ENCODE measurements around the gene AOPEP.

Gene AOPEP

GRCh38 chr9:94680621-94681020, 45.9 kb upstream of the AOPEP start:
- Histone ChIP-seq H3K9me3 (ENCODE audit: control insufficient read depth, low read length) (no peaks in the 10 kb centered on the region), H3K36me3 (ENCODE audit: control insufficient read depth, insufficient read depth, low read length) (no peaks in the 10 kb centered on the region), H3K27me3 (ENCODE audit: control insufficient read depth, insufficient read depth, low read length) (no peaks in the 10 kb centered on the region), H3K9ac (no peak overlapping the region), H3K4me2 (ENCODE audit: low read length) (no peak overlapping the region), H3K4me1 (no peaks in the 10 kb centered on the region), H3K79me2 (no peaks in the 10 kb centered on the region), H2AFZ (no peak overlapping the region), H3K4me3 (ENCODE audit: low read depth, low read length) (no peak overlapping the region), H3K27ac (no peak overlapping the region)
- TF ChIP-seq, protein P1, sequence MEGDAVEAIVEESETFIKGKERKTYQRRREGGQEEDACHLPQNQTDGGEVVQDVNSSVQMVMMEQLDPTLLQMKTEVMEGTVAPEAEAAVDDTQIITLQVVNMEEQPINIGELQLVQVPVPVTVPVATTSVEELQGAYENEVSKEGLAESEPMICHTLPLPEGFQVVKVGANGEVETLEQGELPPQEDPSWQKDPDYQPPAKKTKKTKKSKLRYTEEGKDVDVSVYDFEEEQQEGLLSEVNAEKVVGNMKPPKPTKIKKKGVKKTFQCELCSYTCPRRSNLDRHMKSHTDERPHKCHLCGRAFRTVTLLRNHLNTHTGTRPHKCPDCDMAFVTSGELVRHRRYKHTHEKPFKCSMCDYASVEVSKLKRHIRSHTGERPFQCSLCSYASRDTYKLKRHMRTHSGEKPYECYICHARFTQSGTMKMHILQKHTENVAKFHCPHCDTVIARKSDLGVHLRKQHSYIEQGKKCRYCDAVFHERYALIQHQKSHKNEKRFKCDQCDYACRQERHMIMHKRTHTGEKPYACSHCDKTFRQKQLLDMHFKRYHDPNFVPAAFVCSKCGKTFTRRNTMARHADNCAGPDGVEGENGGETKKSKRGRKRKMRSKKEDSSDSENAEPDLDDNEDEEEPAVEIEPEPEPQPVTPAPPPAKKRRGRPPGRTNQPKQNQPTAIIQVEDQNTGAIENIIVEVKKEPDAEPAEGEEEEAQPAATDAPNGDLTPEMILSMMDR (IDR thresholded peaks at IDR 0.05) = no peak

DNA sequence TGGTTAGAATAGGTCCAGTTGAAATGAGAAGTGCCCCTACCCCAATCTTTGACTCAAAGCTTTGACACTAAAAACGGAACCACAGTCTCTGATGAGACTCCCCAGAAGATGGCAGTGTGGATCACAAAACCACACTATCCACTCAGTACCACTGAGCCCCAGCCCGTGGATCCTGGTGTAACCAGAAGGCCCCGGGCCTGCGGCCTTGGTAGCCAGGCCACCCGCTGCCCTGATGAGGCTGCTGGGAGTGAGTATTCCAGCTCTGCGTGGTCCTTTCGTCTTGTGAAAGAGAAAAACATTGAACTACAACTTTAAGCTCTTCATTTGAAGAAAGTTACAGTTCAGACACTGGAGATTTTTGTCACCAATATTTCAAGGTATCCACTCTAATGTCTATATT, 45.0 kb upstream of the AOPEP start:
- TF ChIP-seq, protein P1 (IDR thresholded peaks at IDR 0.05) = peak; percentile 60
- H3K4me3 ChIP-seq (ENCODE audit: low read depth, low read length) = no peak overlapping the region
- no peaks in the 10 kb centered on the region for H3K9me3 ChIP-seq (ENCODE audit: control insufficient read depth, low read length)
- no peaks in the 10 kb centered on the region for H3K79me2 ChIP-seq
- H3K9ac ChIP-seq = no peak overlapping the region
- H3K27ac ChIP-seq = no peak overlapping the region
- no peak overlapping the region for H3K4me2 ChIP-seq (ENCODE audit: low read length)
- H3K36me3 ChIP-seq (ENCODE audit: control insufficient read depth, insufficient read depth, low read length) = no peaks in the 10 kb centered on the region
- no peaks in the 10 kb centered on the region for H3K27me3 ChIP-seq (ENCODE audit: control insufficient read depth, insufficient read depth, low read length)
- H3K4me1 ChIP-seq = no peaks in the 10 kb centered on the region
- H2AFZ ChIP-seq = peak overlapping the region; percentile 92

DNA sequence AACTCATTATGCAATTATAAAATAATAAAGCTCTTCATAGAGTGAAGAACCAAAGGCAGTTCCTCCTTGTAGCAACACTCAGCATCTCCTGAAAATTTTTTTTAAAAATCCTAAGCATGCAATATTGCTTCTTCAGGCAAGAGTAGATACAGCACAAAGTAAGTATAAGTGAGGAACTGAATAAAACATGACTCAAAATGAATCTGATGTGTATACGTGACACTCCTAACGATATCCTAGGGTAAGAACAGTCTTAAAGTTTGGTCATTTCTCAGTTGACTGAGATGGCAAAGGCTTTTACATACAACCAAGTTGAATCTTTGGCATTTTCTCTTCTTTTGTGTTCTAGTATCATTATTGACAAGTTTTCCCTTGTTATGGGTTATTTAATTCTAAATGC, 41.1 kb upstream of the AOPEP start:
- no peak overlapping the region for H3K4me3 ChIP-seq (ENCODE audit: low read depth, low read length)
- H3K4me1 ChIP-seq = no peaks in the 10 kb centered on the region
- H3K27me3 ChIP-seq (ENCODE audit: control insufficient read depth, insufficient read depth, low read length) = no peaks in the 10 kb centered on the region
- H3K27ac ChIP-seq = no peak overlapping the region
- H3K79me2 ChIP-seq = no peaks in the 10 kb centered on the region
- H3K9me3 ChIP-seq (ENCODE audit: control insufficient read depth, low read length) = no peaks in the 10 kb centered on the region
- H3K36me3 ChIP-seq (ENCODE audit: control insufficient read depth, insufficient read depth, low read length) = no peaks in the 10 kb centered on the region
- H3K9ac ChIP-seq = no peak overlapping the region
- H3K4me2 ChIP-seq (ENCODE audit: low read length) = no peak overlapping the region
- H2AFZ ChIP-seq = no peak overlapping the region
- TF ChIP-seq, protein P1 (IDR thresholded peaks at IDR 0.05) = no peak

DNA sequence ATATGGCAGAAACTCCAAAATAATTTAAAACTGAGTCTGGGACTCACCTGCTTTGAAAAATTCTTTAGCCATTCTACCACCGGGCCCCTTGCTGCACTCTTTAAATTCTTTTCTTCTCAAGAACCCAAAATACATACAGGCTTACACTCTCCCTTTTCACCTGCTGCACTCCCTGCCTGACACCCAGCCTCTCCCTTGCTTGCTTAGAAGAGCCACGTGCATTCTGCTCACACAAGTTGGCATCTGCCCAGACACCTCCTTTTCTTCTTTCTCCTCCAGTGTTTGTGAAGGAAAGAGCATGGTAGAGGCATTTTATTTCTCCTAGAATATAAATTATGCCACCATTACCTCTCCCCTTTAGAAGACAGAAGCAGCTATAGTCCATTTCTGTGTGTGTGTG, 39.0 kb upstream of the AOPEP start:
- no peaks in the 10 kb centered on the region for H3K36me3 ChIP-seq (ENCODE audit: control insufficient read depth, insufficient read depth, low read length)
- H3K27ac ChIP-seq = no peak overlapping the region
- no peaks in the 10 kb centered on the region for H3K79me2 ChIP-seq
- no peaks in the 10 kb centered on the region for H3K9me3 ChIP-seq (ENCODE audit: control insufficient read depth, low read length)
- no peaks in the 10 kb centered on the region for H3K27me3 ChIP-seq (ENCODE audit: control insufficient read depth, insufficient read depth, low read length)
- H3K4me2 ChIP-seq (ENCODE audit: low read length) = no peak overlapping the region
- H3K4me1 ChIP-seq = no peaks in the 10 kb centered on the region
- no peak overlapping the region for H3K9ac ChIP-seq
- H3K4me3 ChIP-seq (ENCODE audit: low read depth, low read length) = no peak overlapping the region
- no peak overlapping the region for H2AFZ ChIP-seq
- TF ChIP-seq, protein P1 (IDR thresholded peaks at IDR 0.05) = no peak

DNA sequence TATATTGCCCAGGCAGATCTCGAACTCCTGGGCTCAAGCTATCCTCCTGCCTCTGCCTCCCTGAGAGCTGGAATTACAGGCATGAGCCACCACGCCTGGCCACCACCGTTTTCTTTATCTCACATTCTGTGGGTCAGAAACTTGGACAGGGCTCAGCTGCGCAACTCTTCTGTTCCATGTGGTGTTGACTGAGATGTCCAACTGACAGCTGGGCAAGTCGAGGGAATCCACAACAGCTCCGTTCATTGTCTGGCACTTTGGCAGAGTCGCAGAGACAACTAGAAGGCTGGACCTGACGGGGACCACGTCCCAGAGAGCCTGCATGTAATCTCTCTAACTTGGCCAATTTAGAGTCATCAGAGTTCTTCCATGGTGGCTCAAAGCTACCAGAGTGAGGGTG, 36.2 kb upstream of the AOPEP start:
- TF ChIP-seq, protein P1 (IDR thresholded peaks at IDR 0.05) = no peak
- Histone ChIP-seq H3K4me3 (ENCODE audit: low read depth, low read length) (no peak overlapping the region), H3K79me2 (no peaks in the 10 kb centered on the region)

More for the DNA sequence above, 36.2 kb upstream of the AOPEP start:
- Histone ChIP-seq H3K9me3 (ENCODE audit: control insufficient read depth, low read length) (no peaks in the 10 kb centered on the region), H3K27ac (no peak overlapping the region), H2AFZ (no peak overlapping the region), H3K27me3 (ENCODE audit: control insufficient read depth, insufficient read depth, low read length) (no peaks in the 10 kb centered on the region), H3K36me3 (ENCODE audit: control insufficient read depth, insufficient read depth, low read length) (no peaks in the 10 kb centered on the region), H3K4me2 (ENCODE audit: low read length) (no peak overlapping the region), H3K9ac (no peak overlapping the region), H3K4me1 (no peaks in the 10 kb centered on the region)
